Activated CD8-positive, alpha-beta memory T cell treated with anti-CD3 and anti-CD28 coated beads, Interleukin-2, amount 50 U/mL, for 1 hour (primary cell): ENCODE measurements around the gene ZBED6.
"Not testable (repeated sequence)": the region's sequence is repeated elsewhere in the genome, so short reads cannot be mapped to it uniquely, and the experiment has no call there.

Experiments used
- DNase-seq: peaks from one replicate; pipeline ENCODE4 v3.0.0-alpha.2; 2020; ENCODE audit errors: extremely low read depth

ZBED6 gene, protein sequence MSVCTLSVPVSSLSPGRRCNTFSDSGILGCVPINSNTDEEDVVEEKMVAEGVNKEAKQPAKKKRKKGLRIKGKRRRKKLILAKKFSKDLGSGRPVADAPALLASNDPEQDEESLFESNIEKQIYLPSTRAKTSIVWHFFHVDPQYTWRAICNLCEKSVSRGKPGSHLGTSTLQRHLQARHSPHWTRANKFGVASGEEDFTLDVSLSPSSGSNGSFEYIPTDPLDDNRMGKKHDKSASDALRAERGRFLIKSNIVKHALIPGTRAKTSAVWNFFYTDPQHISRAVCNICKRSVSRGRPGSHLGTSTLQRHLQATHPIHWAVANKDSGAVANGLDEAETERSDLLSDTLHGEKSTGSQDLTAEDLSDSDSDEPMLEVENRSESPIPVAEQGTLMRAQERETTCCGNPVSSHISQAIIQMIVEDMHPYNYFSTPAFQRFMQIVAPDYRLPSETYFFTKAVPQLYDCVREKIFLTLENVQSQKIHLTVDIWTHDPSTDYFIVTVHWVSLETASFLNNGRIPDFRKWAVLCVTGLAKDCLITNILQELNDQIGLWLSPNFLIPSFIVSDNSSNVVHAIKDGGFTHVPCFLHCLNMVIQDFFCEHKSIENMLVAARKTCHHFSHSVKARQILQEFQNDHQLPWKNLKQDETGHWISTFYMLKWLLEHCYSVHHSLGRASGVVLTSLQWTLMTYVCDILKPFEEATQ (N-terminal part only)

DNA sequence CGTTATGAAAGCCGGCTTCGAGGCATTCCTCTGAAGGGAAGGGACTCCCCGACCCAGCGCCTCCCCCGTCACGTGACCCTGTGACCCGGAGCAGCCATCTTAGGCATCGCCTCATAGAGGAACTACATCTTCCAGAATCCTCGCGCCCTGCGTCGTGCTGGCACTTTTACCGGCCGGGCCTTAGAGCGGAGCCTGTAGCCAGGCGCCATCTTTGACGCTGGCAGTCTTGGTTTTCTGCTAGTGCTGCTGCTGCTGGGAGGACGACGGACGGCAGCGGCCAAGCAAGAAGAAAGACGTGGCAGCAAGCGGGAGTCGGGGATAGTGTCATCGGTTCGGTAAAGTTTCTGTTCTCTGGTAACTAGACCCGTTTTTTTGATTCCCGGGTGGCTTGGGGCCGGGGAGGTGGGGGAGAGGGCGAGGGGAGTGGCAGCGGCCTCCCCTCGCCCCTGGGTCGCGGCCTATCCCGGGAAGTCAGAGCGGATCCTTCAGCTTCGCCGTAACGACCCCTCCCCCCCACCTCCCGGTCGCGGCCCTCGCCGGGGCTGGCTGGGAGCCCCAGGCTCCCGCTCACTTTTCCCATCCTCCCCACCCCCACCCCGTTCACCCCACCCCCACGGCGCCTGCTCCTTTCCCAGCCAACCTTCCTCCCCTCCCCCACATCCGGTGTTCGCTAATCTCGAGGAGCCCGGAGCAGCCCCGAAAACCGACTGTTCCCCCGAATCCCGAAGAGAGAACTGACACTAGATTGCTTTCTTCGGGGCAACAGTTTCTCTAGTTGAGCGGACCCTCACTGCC, at the start of gene ZBED6, which contains the start of gene ZC3H11A:
ZBED6 (plus strand) TSS at position 183 of the 795 bp plus-strand sequence. CDS start 1,900 bp downstream, outside the sequence.
ZC3H11A (plus strand) TSS at position 183 of the 795 bp plus-strand sequence. CDS start 21,448 bp downstream, outside the sequence.
- peak; percentile 96 for DNase-seq

DNA sequence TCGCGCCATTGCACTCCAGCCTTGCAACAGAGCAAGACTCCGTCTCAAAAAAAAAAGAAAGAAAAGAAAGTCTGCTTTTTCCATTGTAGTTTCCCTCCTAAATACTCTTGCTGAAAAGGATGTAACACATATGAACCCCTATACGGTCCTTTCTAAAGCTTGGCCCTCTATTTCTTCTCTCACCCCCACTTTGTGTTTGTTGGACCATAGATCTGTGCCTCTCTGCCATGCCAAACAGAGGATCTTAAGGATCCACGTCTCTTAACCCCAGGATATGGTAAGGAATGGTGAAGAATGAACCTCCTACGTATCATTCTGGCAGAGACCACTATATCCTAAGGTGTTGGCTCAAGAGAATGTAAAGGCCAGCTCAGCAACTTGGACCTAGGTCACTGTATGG, 49.1 kb upstream of the ZBED6 start:
- no peak for DNase-seq

DNA sequence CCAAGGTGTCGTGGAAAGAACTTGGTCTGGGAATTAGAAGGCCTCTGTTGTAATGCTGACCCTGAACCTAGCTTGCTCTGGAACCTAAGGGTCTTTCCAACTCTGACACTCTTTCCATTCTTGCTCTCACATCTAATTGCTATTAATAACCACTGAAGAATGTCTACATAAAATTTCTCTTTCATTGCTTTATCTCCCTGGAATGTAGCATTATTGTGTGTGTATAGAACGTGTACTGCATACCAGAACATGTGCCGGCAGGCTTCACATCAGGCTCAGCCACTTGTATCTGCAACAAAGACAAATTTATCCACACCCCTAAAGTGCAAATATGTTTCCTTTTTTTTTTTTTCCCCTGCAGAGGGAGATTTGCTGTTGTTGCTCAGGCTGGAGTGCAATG, 44.4 kb upstream of the ZBED6 start:
- DNase-seq = no peak

DNA sequence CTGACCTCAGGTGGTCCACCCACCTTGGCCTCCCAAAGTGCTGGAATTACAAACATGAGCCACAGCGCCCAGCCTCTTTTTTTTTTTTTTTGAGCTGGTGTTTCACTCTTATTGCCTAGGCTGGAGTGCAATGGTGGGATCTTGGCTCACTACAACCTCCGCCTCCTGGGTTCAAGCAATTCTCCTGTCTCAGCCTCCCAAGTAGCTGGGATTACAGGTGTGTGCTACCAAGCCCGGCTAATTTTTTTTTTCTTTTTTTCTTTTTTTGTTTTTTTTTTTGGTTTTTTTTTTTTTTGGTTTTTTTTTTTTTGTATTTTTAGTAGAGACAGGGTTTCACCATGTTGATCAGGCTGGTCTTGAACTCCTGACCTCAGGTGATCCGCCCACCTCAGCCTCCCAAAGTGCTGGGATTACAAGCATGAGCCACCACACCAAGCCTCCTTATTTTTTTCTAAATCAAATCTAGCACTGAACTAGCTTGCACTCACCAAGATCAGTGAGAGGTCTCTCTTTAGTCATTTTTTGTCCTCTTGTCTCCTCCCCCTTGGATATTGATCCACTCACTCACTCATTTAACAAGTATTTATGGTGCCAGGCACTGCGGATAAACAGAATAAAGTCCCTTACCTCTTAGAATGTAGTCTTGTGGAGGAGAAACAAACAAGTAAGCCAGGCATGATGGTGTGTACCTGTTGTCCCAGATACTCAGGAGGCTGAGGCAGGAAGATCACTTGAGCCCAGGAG, 43.6 kb upstream of the ZBED6 start:
- not testable (repeated sequence) for DNase-seq

DNA sequence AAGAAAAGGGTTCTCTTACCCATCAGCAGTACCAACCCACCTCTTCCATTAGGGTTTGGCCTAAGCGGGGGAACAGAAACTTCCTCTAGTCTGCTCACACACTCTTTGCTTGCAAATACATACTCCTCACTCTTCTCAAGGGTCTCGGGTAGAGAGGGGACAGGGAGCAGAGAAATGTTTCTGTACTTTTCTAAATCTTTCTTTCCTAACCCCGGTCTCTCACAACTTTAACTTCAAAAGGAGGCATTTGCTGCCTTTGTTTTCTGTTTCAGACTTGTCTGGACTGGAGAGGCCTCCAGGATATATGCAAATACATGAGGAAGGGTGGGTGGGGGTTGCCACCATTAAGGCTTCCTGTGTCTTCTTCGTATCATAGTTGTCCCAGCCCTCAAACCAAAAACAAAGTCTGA, 41.0 kb upstream of the ZBED6 start:
- no peak for DNase-seq

DNA sequence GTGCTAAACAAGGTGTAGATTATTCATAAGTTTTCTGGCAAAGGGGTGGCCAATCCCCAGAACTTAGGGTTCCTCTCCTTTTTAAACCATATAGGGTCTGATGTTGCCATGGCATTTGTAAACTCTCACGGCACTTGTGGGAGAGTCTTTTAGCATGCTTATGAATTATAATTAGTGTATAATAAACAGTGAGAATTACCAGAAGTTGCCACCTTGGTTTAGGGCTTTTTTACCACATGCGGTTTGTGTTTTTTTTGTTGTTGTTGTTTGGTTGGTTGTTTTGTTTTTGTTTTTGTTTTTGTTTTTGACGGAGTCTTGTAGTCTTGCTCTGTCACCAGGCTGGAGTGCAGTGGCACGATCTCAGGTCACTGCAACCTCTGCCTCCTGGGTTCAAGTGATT, 39.4 kb upstream of the ZBED6 start:
- DNase-seq = no peak

DNA sequence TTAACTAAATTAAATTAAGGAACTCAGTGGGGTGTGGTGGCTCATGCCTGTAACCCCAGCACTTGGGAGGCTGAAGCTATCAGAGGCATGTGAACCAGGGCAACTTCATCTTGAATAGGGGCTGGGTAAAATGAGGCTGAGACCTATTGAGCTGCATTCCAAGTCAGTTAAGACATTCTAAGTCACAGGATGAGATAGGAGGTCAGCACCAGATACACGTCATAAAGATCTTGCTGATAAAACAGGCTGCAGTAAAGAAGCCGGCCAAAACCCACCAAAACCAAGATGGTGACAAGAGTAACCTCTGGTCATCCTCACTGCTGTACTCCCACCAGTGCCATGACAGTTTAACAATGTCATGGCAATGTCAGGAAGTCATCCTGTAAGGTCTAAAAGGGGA, 36.7 kb upstream of the ZBED6 start:
- DNase-seq = not testable (repeated sequence)

DNA sequence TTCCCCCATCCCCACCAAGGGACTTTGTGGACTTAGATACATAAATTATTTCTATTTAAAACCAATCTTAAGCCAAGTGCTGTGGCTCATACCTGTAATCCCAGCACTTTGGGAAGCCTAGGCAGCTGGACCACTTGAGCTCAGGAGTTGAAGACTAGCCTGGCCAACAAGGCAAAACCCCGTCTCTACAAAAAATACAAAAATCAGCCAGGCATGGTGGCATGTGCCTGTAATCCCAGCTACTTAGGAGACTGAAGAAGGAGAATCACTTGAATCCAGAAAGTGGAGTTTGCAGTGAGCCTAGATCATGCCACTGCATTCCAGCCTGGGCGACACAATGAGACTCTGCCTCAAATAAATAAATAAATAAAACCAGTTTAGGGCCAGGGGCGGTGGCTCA, 34.9 kb upstream of the ZBED6 start:
- DNase-seq = no peak

DNA sequence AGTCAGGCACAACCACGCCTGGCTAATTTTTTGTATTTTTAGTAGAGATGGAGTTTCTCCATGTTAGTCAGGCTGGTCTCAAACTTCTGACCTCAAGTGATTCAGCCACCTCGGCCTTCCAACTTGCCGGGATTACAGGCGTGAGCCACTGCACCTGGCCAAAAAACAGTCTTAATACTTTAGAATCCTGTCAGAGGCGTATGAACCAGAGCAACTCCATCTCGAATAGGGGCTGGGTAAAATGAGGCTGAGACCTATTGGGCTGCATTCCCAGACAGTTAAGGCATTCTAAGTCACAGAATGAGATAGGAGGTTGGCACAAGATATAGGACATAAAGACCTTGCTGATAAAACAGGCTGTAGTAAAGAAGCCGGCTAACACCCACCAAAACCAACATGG, 33.5 kb upstream of the ZBED6 start:
- not testable (repeated sequence) for DNase-seq

DNA sequence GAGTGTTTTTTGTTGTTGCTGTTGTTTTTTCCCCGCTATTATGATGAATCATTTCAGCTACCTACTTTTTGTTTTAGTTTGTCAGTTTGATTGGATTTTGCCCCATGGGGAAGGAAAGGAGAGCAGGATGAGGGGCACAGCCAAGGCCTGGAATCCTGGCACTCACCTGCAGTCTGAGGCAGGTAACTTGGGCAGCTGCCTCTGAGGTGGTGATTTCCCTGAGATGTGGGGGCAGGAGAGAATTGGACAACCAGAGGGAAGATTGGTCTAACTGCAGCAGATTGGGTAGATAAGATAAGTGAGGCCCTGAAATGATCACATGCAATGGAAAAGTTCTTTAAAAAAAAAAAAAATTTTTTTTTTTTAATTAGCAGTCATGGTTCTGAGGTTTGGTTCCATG, 31.9 kb upstream of the ZBED6 start:
- no peak for DNase-seq

DNA sequence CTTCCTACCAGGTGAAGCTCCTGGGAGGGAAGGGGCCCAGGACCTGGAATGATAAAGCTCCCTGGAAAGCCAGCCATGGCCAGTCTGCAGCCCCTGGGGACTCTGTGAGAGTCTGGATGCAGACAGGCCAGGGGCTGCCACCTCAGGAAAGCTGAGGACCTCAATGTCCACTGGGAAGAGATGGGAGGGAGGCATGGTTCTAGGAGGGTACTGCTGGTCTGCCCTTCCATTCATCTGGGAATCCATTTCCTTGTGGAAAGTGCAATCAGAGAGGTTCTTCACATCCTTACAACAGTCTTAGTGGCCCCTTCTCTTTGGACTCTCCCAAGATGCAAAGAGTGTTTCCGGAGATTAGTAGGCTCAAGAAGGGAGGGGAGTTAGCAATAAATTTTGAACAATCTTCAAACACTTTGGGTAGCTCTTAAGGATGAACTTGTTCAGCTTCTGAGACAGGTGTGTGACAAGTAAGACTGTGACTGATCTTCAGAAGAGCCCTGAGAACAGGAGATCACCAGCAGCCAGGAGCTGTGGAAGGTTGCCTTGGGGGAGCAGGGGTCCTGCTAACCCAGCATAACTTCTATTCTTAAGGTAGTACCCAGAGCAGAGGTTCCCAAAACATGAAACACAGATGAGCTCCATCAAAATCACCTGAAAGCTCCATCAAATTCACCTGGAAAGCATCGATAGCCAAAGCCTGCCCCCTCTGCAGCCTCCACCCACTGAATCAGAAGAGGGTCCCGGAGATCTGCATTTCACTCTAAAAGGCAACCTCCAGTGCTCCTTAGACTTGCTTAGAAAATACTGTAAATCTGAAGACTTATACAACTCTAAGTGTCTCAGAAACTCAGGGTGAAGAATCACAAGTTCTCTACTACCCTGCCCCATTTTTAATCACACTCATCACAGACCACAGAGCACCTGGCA, 31.1 kb upstream of the ZBED6 start:
- no peak for DNase-seq

DNA sequence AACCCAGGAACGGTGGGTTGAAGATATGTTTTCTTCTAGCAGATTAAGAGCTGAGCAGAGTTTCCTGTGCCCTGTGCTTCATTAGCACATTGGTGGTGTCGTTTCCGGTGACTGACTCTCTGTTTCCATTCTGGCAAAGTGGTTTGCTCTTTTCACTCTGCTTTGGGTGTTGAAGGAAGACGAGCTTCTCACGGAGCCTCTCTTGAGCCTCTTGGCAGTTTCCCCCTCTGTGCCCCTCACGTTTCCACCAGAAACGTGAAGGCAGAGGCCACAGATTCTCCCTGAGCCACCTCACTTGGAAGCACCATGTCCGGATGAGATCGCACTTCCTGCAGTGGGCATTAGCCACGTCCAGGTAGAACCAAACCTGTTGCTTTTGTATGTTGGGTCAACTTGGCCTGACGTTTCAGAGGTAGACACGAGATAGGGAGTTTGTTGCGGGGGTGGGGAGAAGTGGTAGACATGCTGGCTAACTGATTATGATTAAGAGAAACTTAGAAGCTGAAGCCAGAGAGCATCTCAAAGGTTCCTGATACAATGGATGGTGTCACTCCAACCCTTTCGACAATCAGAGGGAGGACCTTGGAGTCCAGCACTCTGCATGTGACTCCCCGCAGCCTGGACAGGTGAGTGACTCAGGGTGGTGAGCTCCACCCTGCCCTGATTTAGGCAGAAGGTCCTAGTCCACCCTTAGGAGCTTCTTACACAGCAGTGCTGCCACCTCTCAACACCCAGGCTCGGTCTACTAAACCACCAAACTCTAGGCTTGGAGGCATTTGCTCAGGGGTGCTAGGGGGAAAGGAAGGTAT, 30.2 kb upstream of the ZBED6 start, which contains the start of gene LAX1:
LAX1 (plus strand) TSS at position 155 of the 809 bp plus-strand sequence; CDS start at position 538, 383 bp downstream.
- DNase-seq = peak; percentile 73

DNA sequence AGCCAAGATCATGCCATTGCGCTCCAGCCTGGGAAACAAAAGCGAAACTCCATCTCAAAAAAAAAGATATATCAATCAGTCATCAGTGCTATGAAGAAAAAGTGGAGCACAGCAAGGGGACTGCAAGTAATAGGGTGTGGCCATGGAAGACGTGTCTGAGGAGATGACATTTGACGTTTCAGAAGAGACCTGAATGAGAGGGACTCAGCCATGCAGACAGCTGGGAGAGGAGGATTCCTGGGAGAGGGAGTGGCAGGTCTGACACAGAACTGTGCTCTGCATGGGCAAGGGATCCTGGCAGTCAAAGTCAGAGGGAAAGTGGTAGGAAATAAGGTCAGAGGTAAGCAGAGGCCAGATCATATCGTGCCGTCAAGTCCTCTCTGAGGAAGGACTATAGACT, 27.2 kb upstream of the ZBED6 start:
- DNase-seq = no peak

DNA sequence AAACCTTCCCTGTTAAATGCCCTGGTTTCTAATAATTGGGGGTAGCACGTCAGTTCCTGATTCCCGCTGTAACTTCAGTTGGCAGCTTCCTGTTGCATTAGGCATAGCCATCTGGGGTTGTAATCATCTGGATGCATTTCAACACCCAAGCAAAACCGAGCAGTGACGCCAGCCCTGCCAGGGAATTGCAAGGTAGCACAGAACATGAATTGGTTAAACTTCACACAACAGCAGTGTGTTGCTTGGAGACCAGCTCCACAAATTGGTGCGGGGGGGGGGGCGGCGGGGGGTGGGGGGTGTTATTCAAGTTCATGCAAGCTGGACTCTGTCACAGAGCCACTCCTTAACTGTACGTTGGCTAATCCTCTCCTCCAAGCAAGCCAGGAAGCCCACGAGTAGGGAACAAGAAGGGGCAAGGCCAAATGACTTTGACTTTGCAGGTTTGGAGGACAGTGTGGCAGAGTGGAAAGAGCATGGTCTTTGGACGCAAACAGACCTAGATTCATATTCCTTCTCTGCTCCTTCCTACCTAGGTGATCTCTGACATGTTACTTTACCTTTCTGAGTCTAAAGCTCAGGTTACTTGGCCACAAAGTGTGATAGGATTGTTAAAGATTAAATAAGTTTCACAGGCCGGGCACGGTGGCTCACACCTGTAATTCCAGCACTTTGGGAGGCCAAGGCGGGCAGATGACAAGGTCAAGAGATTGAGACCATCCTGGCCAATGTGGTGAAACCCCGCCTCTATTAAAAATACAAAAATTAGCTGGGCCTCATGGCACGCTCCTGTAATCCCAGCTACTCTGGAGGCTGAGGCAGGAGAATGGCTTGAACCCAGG, 25.7 kb upstream of the ZBED6 start:
- no peak for DNase-seq

DNA sequence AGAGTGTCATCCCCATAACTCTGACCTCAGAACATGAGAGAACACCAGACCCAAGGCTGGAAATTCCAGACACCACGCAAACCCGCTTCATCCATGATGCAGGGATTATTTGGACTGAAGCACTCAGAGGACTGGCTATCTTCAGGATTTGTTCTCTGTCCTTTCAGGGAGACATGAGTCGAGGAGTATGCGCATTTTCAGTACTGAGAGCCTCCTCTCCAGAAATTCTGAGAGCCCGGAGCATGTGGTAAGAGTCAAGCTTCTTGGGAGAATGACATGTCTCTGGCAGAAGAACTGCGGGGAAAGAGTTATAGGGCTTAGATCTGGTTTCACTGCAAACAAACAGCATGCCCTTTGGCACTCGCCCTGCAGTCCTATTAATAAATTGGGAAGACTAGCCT, 23.5 kb upstream of the ZBED6 start:
- DNase-seq = no peak

DNA sequence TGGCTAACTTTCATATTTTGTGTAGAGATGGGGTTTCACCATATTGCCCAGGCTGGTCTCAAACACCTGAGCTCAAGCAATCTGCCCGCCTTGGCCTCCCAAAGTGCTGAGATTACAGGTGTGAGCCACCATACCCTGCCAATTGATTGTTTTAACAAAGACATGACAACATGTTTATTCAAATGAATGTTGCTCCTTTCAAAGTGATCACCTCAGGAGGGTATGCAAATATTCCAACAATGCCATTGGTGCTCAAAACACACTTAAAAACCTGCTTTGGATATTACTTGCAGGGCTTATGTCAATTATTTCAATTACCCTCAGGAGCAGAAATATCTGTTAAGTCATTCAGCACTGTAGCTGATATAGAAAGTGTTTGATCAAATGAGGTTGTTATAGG, 22.6 kb upstream of the ZBED6 start:
- DNase-seq = no peak

DNA sequence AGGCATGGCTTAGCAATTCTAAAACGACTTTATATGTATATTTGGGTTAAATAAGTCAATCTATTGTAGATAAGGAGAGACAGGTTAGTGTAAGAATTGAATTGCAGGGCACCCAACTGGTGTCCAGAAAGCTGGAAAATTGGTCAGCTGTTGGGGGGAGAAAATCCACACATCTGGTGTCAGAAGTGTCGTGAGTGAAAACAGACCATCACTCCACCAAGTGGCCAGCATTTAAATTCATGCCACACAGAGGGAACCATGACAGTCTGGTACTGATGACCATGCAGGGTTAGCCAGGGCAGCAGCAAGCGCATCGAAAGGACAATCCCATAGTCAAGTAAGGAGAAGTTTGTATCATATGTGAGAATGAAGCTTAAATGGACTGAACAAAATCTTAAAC, 18.8 kb upstream of the ZBED6 start:
- no peak for DNase-seq

DNA sequence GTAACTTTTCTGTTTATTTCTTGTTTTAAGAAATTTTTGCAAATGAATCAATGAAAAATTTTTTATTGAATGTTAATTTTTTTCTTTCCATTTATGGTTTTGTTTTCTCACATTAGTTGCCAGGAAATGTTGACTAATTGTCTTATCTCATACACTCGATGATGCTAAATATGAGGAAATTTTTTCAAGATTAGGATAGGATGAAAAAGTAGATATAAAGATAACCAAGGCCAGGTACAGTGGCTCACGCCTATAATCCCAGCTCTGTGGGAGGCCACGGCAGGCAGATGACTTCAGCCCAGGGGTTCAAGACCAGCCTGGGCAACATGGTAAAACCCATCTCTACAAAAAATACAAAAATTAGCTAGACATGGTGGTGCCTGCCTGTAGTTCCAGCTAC, 17.8 kb upstream of the ZBED6 start:
- DNase-seq = no peak

DNA sequence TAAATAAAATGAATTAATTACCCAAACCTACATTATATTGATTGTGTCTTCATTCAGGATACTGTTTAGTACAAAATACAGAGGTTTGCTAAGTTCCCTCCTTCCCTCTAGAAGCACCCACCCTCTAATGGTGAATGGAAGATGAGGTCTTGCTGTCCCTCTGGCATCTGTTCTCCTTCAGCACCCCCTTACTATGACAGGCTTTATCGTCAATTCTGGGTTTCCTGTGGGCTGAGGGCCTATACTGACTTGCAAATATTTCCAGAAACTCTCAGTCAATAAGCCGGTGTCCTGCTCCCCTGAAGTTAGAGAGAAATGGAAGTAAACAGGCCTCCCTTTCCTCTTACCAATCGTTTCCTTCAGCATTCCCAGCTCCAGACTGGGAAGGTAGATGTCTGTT, 17.3 kb upstream of the ZBED6 start:
- DNase-seq = no peak
